ENCODE data around the gene PLEKHH1.

GRCh38 chr14:67574156-67574555, 41.1 kb downstream of the PLEKHH1 start:
- TF ChIP-seq CTCF (conservative IDR thresholded peaks at IDR 0.05 in 1 of 2, IDR thresholded peaks at IDR 0.05 in 1 of 2; ENCODE audit: low read depth in 1 of 2, low read length in 2 of 2) (no peak), EZH2 (IDR thresholded peaks at IDR 0.05; ENCODE audit: low read length, missing control alignments) (no peak)
